ENCODE results near the gene COL13A1.

Gene COL13A1

GRCh38 chr10:69892406-69892805 lies 90.7 kb downstream of the COL13A1 start:
- DNase-seq = no peak

DNA sequence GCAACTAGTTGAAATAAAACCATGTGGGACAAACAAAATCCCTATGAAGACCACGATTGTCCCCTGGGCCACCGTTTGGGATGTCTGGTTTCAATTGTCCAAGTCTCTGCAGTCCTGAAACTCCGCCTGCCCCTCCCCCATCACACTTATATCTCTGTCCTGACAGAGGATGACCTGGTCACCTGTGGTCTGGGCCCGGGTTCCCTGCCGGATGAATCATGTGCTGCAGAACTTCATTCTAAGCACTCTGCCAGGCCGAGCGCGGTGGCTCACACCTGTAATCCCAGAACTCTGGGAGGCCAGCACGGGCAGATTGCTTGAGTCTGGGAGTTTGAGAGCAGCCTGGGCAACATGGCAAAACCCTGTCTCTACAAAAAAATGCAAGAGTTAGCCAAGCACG lies 91.1 kb downstream of the COL13A1 start:
- no peak for DNase-seq

DNA sequence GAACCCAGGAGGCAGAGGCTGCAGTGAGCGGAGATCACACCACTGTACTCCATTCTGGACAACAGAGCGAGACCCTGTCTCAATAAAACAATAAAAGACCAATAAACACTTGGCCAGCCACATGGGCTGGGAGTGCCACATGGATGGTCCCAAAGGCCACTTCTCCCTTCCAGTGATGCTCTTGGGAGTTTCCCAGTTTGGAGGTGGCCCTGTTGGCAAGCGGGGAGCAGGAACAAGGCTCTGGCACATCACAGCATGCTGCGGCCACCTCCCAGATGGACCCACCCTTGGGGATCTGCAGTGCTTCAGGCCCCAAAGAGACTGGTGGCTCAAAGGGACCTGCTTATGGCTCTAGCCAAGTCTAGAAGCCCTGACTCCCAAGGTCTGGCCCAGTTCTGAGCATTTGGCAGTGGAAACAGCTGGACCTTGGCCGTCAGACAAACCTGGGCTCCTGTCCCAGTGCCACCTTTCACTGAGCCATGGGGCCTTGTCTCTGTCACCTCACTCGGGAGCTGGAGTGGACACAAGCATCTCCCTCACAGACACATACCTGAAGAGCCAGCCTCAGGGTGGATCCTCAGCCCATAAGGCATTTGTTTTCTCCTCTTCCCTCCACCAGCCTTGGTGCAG lies 91.7 kb downstream of the COL13A1 start:
- no peak for DNase-seq

DNA sequence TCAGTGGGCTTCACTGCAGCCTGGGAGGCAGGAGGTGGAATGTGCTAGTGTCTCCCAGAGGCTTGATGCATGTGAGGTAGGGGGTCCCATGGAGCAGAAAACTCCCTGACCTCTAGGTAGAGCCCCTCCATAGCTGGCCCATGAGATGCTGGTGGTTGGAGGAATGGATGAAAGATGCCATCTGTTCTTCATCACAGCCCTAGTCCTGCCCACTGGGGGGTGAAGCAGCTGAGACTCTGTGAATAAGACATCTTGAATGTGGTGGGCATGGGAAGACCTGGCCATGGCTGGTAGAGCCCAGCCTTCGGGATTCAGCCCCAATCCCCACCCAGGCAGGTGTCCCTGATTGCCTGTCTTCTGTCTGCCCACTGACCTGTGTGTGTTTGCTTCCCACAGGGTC lies 92.5 kb downstream of the COL13A1 start:
- DNase-seq = no peak

DNA sequence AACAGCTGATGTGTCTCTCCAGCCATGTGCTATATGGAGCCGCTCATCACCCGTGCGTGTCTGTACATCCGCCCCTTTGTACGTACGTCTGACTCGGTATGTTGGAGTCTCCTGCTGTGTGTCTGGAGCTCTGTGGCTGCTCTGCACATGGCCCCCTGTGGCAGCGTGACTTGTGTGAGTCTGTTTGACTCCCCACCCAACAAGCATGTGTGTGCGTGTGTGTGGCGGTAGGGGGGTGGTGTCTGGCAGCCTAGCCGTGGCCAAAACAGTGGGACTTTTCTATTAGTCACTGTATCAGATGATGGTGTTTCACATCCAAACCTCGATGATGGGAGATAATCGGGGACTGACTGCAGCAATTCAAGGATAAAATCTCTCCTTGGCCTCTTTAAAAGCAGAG lies 94.1 kb downstream of the COL13A1 start:
- no peak for DNase-seq

DNA sequence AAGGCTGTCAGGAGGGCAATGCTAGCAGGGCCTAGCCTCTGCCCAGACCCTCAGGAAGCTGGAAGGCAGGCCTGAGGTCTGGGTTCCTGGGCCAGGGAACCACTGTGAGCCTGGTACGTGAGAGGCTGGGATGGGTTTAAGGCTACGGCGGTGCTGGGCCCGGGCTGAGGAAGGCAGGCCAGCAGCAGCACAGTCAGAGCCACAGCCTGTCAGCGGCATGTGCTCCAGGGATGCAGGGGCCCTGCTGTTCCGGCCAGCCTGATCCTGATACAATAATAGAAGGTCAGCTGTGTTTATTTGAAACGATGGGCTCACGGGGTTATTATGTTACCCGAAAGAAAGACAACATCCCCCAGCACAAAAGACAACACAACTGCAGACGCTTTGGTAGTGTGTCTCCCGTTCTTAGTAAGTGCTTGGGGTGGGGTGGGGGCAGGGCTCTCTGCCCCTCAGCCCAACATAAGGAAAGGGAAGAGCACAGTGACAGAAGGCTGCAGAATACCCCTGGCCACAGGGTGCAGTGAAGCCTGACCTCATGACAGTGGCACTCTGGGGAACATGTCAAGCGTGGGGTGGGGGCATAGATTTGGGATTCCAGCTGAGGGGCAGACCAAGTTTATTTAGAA lies 95.0 kb downstream of the COL13A1 start:
- DNase-seq = no peak

DNA sequence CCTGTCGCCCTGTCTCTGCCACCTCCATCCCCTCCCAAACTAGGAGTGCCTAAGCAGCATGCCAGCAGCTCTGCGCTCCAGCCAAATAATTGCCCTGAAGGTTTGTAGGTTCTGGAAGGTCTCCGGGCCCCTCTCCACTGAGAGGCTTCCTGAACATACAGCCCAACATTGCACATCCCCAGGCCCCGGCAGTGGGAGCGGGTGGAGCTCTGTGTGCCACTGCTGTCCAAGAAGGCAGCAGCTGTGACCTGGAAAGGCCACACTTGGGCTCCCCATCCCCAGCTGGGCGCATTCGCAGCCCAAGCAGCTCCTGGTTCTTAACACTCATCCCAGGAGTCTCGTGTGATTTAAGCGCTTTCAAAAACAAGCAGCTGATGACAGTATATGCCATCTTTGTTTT lies 95.7 kb downstream of the COL13A1 start:
- no peak for DNase-seq

- DNase-seq = no peak
Measured at GRCh38 chr10:69897999-69898398, 96.3 kb downstream of the COL13A1 start.

- DNase-seq = no peak
Measured at GRCh38 chr10:69898524-69898923, 96.8 kb downstream of the COL13A1 start.

GRCh38 chr10:69898941-69899340 lies 97.2 kb downstream of the COL13A1 start:
- no peak for DNase-seq

GRCh38 chr10:69899727-69900595 lies 98.3 kb downstream of the COL13A1 start:
- DNase-seq = no peak

DNA sequence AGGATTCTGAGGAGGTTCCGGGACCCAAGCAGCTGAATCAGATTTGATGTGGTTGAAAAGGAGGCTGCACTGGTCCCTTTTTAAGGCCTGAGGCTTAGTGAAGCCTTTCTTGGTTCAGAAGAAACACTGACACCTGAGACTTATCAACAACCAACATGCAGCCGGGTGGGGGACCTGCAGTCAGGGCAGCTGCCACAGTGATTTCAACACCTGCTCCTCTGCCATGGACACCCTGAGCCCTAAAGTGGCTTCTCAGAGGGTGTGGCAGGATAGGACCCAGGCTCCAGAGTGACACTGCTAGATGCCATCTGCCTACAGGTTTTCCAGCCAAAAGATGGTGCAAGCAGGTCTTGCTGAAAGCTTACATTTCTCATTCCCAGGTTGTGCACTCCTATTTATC lies 99.3 kb downstream of the COL13A1 start:
- no peak for DNase-seq

GRCh38 chr10:69901628-69902505 lies 100.2 kb downstream of the COL13A1 start:
- DNase-seq = no peak

- no peak for DNase-seq
Measured at GRCh38 chr10:69902835-69903535, 101.3 kb downstream of the COL13A1 start.

DNA sequence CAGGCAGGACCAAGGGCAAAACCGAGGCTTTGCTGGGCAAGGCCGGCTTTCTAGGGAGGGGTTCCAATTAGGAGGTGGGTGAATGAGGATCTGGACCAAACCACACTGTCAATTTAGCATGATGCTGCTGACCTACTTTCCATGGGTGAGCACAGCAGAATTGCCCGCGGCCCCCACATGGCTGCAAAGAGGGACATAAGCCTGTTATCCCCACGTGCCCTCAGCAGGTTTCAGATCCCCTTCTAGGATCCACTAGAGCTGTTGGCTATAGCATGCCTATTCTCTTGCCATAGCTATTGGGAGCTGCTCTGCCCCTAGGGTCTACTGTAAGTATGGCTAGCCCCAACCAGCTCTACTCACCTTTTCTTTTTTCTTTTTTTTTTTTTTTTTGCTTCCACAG lies 102.8 kb downstream of the COL13A1 start:
- DNase-seq = no peak

GRCh38 chr10:69906425-69906824 lies 104.7 kb downstream of the COL13A1 start:
- no peak for DNase-seq

- DNase-seq = no peak
Measured at GRCh38 chr10:69907517-69907916, 105.8 kb downstream of the COL13A1 start.

GRCh38 chr10:69908124-69908523 lies 106.4 kb downstream of the COL13A1 start:
- DNase-seq = no peak

GRCh38 chr10:69910561-69910960 lies 108.9 kb downstream of the COL13A1 start:
- DNase-seq = no peak

DNA sequence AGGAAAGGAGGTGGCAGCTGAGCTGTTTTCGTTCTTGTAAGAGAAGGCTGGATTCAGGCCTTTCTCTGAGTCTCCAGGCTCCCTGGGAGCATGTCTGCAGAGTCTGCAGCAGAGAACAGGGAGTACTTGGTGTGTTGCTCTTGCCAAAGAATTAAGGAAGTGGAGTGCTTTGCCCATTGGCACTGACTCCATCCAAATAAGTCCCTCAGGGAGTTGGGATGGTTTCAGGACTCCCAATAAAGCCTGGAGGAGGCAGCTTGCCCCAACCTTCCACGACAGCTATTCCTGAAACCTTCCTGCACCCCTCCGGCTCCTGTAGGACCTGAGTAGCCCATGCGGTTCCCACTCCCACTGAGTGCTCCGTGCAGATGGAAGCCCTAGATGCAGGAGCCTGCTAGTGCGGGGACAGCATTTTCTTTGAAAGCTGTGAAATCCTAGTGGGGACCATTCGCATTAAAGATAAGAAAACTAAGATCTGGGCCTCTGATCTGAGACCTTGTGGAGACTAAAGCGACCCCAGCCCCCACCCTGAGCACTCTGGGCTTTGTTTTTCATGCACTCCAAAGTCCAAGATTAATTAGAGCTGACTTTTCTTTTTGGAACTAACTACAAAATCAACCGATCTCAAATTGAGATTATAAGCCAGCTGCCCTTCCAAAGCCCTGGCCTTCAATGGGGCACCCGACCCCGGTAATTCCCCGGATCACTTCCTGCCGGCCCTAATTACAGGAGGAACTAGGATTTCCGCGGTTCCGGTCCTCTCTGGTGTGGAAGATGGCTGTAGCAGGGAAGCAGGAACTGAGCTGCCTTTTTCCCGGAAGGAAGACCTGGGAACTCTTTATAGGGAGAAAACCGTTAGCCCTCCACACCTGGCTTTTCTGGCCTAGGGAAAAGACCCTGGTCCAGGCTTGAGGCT lies 110.2 kb downstream of the COL13A1 start:
- DNase-seq = no peak

DNA sequence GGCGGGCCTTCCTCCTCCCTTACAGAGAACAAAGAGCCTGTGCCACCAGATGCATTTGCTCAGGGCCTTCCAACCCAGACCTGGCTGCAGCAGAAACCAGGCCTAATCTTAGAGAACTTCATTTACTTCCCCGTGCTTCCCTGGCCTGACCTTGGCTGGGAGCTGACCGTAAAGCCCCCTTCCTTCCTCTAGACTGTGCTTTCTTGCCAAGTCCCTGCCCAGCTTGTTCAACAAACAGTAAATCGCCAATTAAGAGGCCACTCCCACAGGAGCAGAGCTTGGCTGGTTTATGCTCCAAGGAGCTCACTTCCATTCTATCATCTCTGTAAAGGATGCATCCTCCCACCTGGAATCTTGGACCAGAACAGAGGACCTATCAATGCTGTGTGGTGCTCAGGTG lies 110.9 kb downstream of the COL13A1 start:
- DNase-seq = no peak
